Measurements from ENCODE around the gene CCSER2. TPM values are rescaled to one million over a fixed set of nuclear protein-coding genes. Genes with fewer than 3 reads are reported as not detected.
"Not testable (repeated sequence)": the region's sequence is repeated elsewhere in the genome, so short reads cannot be mapped to it uniquely, and the experiment has no call there.

The CCSER2 gene
- total RNA-seq, 1 donor from 2014 or later, result 78.8 TPM

DNA sequence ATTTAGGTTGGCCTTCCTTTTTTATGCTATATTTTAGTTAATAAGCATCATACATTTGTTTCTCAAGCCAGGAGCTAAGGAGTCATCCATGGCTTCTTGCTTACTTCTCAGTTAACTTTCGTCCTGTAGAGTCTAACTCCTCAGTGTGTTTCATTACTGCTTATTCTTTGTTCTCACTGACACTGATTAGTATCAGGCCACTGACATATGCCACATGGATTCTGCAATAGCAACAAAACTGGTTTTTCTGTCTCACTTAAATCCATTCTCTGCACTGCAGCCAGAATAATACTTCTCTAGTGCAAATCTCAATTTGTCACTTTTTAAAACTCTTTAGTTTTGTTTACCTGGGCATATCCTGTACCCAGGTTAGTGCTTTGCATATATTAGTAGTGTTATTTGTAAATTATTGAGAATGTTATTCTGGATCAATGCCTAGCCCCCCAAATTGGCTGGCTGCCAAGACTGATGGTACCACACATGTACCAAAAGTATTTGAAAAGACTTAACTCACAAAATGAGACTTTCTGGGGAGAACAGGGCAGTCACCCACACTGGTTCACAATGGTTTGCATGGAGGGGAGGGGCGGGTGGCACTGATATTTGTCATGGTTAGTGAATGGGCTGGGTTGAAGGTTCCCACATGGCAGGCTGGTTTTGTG lies 79.1 kb downstream of the CCSER2 start:
- Mint-ChIP-seq H3K4me3 (ENCODE audit: unreplicated experiment) (no peak overlapping the region), H3K4me1 (ENCODE audit: low read depth) (no peaks in the 10 kb centered on the region), H3K9me3 (ENCODE audit: low read depth) (peaks cover 23% of the 10 kb centered on the region), H3K36me3 (ENCODE audit: low read depth) (peaks cover 20% of the 10 kb centered on the region), H3K27ac (ENCODE audit: unreplicated experiment) (no peak overlapping the region), H3K27me3 (ENCODE audit: low read depth) (no peaks in the 10 kb centered on the region)
- TF ChIP-seq, protein P1, sequence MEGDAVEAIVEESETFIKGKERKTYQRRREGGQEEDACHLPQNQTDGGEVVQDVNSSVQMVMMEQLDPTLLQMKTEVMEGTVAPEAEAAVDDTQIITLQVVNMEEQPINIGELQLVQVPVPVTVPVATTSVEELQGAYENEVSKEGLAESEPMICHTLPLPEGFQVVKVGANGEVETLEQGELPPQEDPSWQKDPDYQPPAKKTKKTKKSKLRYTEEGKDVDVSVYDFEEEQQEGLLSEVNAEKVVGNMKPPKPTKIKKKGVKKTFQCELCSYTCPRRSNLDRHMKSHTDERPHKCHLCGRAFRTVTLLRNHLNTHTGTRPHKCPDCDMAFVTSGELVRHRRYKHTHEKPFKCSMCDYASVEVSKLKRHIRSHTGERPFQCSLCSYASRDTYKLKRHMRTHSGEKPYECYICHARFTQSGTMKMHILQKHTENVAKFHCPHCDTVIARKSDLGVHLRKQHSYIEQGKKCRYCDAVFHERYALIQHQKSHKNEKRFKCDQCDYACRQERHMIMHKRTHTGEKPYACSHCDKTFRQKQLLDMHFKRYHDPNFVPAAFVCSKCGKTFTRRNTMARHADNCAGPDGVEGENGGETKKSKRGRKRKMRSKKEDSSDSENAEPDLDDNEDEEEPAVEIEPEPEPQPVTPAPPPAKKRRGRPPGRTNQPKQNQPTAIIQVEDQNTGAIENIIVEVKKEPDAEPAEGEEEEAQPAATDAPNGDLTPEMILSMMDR (IDR thresholded peaks at IDR 0.05), result no peak
- DNase-seq (ENCODE audit: low spot score), result no peak

DNA sequence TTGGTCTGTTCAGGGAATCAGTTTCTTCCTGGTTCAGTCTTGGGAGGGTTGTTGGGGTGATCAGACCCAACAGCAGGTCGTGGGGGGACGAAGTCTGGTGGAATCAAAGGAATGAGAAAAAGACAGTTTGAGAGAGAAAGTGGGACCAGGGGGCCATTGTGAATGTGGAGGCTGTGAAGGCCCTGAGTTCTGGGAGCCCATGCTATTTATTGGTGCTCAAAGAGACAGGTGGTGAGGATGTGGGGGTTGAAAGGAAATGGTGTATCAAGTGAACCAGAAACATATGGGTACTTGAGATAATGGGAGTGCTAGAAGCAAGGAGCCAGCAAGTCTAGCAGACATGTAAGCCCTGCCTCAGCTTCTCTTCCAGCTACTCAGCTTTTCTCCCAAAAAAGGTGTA lies 84.1 kb downstream of the CCSER2 start:
- H3K27me3 Mint-ChIP-seq (ENCODE audit: low read depth), result no peaks in the 10 kb centered on the region

DNA sequence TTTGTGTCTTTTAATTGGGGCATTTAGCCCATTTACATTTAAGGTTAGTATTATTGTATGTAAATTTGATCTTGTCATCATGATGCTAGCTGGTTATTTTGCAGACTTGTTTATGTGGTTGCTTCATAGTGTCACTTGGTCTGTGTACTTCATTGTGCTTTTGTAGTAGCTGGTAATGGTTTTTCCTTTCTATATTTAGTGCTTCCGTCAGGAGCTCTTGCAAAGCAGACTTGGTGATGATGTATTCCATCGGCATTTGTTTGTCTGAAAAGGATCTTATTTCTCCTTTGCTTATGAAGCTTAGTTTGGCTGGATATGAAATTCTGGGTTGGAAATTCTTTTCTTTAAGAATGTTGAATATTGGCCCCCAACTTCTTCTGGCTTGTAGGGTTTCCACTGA lies 85.7 kb downstream of the CCSER2 start:
- not testable (repeated sequence) for H3K4me3 Mint-ChIP-seq (ENCODE audit: unreplicated experiment); H3K27me3 Mint-ChIP-seq (ENCODE audit: low read depth); DNase-seq (ENCODE audit: low spot score)

More for the DNA sequence above, 84.1 kb downstream of the CCSER2 start:
- peaks cover 47% of the 10 kb centered on the region for H3K9me3 Mint-ChIP-seq (ENCODE audit: low read depth)
- no peak overlapping the region for H3K27ac Mint-ChIP-seq (ENCODE audit: unreplicated experiment)
- H3K36me3 Mint-ChIP-seq (ENCODE audit: low read depth), result peaks cover 48% of the 10 kb centered on the region
- no peaks in the 10 kb centered on the region for H3K4me1 Mint-ChIP-seq (ENCODE audit: low read depth)
- DNase-seq (ENCODE audit: low spot score), result no peak
- no peak overlapping the region for H3K4me3 Mint-ChIP-seq (ENCODE audit: unreplicated experiment)
- TF ChIP-seq, protein P1 (IDR thresholded peaks at IDR 0.05), result no peak

DNA sequence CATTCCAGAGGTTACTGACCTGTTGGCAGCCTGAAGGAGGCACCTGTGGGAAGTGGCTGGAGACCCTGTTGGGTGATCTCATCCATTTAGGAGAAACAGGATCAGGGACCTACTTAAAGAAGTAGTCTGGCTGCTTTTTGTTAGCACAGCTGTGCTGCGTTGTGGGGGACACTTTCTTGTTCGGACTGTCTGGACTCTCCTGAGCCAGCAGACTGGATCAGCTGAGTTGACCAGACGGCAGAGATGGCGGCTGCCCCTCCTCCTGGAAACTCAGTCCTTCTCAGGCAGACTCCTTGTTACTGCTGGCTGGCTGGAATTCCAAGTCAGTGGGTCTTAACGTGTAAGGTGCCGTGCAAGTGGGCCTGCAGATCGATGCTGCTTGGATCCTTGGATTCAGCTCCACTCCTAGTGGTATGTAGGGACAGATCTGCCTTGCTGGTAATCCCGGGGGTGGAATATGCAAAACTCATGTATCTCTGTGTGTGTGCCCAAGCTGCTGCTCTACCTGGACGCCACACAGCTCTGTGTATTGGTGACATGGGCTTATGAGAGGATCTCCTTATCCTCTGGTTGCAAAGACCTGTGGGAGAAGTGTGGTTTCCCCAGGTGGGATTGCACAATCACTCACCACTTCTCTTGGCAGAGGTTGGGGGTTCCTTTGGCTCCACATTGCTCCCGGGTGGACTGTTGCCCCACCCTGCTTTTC lies 87.3 kb downstream of the CCSER2 start:
- Mint-ChIP-seq H3K27ac (ENCODE audit: unreplicated experiment) (no peak overlapping the region), H3K4me1 (ENCODE audit: low read depth) (peaks cover 12% of the 10 kb centered on the region), H3K9me3 (ENCODE audit: low read depth) (peaks cover 42% of the 10 kb centered on the region), H3K27me3 (ENCODE audit: low read depth) (no peaks in the 10 kb centered on the region), H3K36me3 (ENCODE audit: low read depth) (peaks cover 43% of the 10 kb centered on the region), H3K4me3 (ENCODE audit: unreplicated experiment) (no peak overlapping the region)
- TF ChIP-seq, protein P1 (IDR thresholded peaks at IDR 0.05), result no peak
- DNase-seq (ENCODE audit: low spot score), result no peak

More for the DNA sequence above, 85.7 kb downstream of the CCSER2 start:
- Mint-ChIP-seq H3K9me3 (ENCODE audit: low read depth) (peaks cover 47% of the 10 kb centered on the region), H3K36me3 (ENCODE audit: low read depth) (peaks cover 48% of the 10 kb centered on the region)
- not testable (repeated sequence) for H3K27ac Mint-ChIP-seq (ENCODE audit: unreplicated experiment); H3K4me1 Mint-ChIP-seq (ENCODE audit: low read depth)

DNA sequence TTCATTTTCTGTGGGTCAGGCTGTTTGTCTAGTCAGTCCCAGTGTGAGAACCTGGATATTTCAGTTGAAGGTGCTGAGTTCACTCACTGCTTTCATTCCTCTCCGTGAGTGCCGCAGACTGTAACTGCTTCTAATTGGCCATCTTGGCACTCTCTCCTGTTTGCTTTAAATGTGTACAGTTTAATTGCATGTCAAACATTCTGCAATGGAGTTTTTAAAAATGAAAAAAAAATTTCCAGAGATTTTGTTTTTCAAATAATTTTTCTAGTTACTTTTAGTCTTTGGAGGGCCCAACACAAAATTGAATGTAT lies 87.8 kb downstream of the CCSER2 start:
- DNase-seq (ENCODE audit: low spot score), result no peak
- Mint-ChIP-seq H3K27me3 (ENCODE audit: low read depth) (no peaks in the 10 kb centered on the region), H3K9me3 (ENCODE audit: low read depth) (peaks cover 40% of the 10 kb centered on the region), H3K4me3 (ENCODE audit: unreplicated experiment) (no peak overlapping the region), H3K36me3 (ENCODE audit: low read depth) (peaks cover 43% of the 10 kb centered on the region), H3K4me1 (ENCODE audit: low read depth) (peaks cover 12% of the 10 kb centered on the region), H3K27ac (ENCODE audit: unreplicated experiment) (no peak overlapping the region)
- TF ChIP-seq, protein P1 (IDR thresholded peaks at IDR 0.05), result no peak
